ENCODE data around the gene STX12.
"Not testable (repeated sequence)": the region's sequence is repeated elsewhere in the genome, so short reads cannot be mapped to it uniquely, and the experiment has no call there.

Gene STX12

GRCh38 chr1:27775336-27775735 is 2.3 kb downstream of the STX12 start:
- DNase-seq (ENCODE audit: low read depth) = not testable (repeated sequence)

GRCh38 chr1:27776276-27776675 is 3.3 kb downstream of the STX12 start:
- DNase-seq (ENCODE audit: low read depth) = not testable (repeated sequence)

GRCh38 chr1:27778056-27778455 is 5.0 kb downstream of the STX12 start:
- no peak for DNase-seq (ENCODE audit: low read depth)

GRCh38 chr1:27779122-27779521 is 6.1 kb downstream of the STX12 start:
- DNase-seq (ENCODE audit: low read depth) = no peak

- no peak for DNase-seq (ENCODE audit: low read depth)
Measured at GRCh38 chr1:27782950-27783349, 9.9 kb downstream of the STX12 start.

GRCh38 chr1:27784700-27785099 is 11.7 kb downstream of the STX12 start:
- no peak for DNase-seq (ENCODE audit: low read depth)

GRCh38 chr1:27785781-27786455 is 12.9 kb downstream of the STX12 start:
- no peak for DNase-seq (ENCODE audit: low read depth)

- no peak for DNase-seq (ENCODE audit: low read depth)
Measured at GRCh38 chr1:27787895-27788294, 14.9 kb downstream of the STX12 start.

GRCh38 chr1:27789540-27790041 is 16.6 kb downstream of the STX12 start:
- DNase-seq (ENCODE audit: low read depth) = no peak

- DNase-seq (ENCODE audit: low read depth) = not testable (repeated sequence)
Measured at GRCh38 chr1:27790270-27790669, 17.3 kb downstream of the STX12 start.

GRCh38 chr1:27795601-27796000 is 22.6 kb downstream of the STX12 start:
- no peak for DNase-seq (ENCODE audit: low read depth)

- DNase-seq (ENCODE audit: low read depth) = no peak
Measured at GRCh38 chr1:27804791-27805190, 31.8 kb downstream of the STX12 start.

- no peak for DNase-seq (ENCODE audit: low read depth)
Measured at GRCh38 chr1:27806758-27807157, 33.7 kb downstream of the STX12 start.

- no peak for DNase-seq (ENCODE audit: low read depth)
Measured at GRCh38 chr1:27807385-27807784, 34.4 kb downstream of the STX12 start.

GRCh38 chr1:27808131-27808530 is 35.1 kb downstream of the STX12 start:
- not testable (repeated sequence) for DNase-seq (ENCODE audit: low read depth)

- no peak for DNase-seq (ENCODE audit: low read depth)
Measured at GRCh38 chr1:27809883-27810282, 36.9 kb downstream of the STX12 start.

GRCh38 chr1:27811741-27812500 is 38.9 kb downstream of the STX12 start:
- no peak for DNase-seq (ENCODE audit: low read depth)

GRCh38 chr1:27816921-27817630 is 44.1 kb downstream of the STX12 start:
- no peak for DNase-seq (ENCODE audit: low read depth)

GRCh38 chr1:27821761-27822315 is 48.8 kb downstream of the STX12 start:
- no peak for DNase-seq (ENCODE audit: low read depth)

GRCh38 chr1:27823784-27824183 is 50.8 kb downstream of the STX12 start:
- no peak for DNase-seq (ENCODE audit: low read depth)

- DNase-seq (ENCODE audit: low read depth) = no peak
Measured at GRCh38 chr1:27824411-27824810, 51.4 kb downstream of the STX12 start.

GRCh38 chr1:27829339-27829960 is 56.4 kb downstream of the STX12 start:
- DNase-seq (ENCODE audit: low read depth) = not testable (repeated sequence)

Measured in stimulated activated CD8-positive, alpha-beta memory T cell treated with anti-CD3 and anti-CD28 coated beads, Interleukin-4, amount 100 ng/mL, for 24 hours (primary cell).